Hair follicular keratinocyte (primary cell): Measurements from ENCODE around the gene SLC31A1. TPM values are rescaled to one million over a fixed set of nuclear protein-coding genes. Genes with fewer than 3 reads are reported as not detected.

Experiments used
- total RNA-seq: library from RNA; depleted of rRNA; stranded (reverse); fragments of >200 nt; gene quantifications from 2 replicates; pipeline ENCODE4 v1.2.3, GENCODE V29; 2015

The SLC31A1 gene
- total RNA-seq = 16.1 and 20.4 TPM in 2 replicates

DNA sequence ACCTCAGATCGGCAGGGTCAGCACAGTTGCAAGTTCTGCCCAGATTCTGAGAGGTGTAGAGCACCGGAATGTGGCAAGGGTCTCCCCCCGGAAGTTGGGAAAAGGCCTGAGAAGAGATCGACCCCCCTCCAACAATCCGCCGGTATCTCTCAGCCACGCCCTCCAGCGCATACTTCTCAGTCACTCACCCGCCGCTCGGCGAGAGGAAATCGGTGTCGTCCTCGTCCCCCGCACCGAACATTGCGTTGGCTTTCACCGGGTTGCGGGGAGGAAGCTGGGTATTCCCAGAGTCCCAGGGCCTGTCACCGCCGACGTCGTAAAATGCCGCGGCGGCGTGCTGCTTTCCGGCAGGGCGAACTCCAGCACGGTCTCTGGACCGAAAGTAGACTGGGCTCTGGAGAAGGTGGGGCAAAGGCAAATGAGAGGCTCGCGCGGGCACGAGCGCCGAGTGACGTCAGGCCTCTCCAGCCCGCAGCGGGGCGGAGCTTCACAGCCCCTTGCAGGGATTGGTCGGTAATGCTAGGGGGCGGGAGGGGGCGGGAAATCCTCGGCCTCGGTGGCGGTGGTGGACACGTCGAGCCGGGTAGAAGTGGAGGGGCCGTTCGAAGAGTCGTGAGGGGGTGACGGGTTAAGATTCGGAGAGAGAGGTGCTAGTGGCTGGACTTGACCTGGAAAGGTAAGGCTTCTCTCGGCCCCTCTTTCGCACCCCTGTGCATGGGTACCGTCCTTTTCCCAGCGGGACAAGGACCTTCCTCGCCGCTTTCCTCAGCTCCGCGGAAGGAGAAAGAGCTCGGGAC is at the start of gene SLC31A1, which contains the start of gene FKBP15:
Gene SLC31A1 (plus strand): TSS at position 542 of the 797 bp plus-strand sequence. CDS start 34,605 bp downstream, outside the sequence.
Gene FKBP15 (minus strand): TSS at position 275 of the 797 bp plus-strand sequence. CDS start 34 bp downstream, at position 241.

GRCh38 chr9:113275157-113276131 is 54.1 kb downstream of the SLC31A1 start, which contains the start of the genes CDC26 and PRPF4:
Gene CDC26 (minus strand): TSS chr9:113275572. CDS start chr9:113272507, 3,065 bp downstream.
Gene PRPF4 (plus strand): TSS chr9:113275658. CDS start chr9:113275744, 86 bp downstream.

GRCh38 chr9:113302792-113303418 is 81.6 kb downstream of the SLC31A1 start, which contains the start of gene RNF183:
Gene RNF183 (minus strand): TSS chr9:113303376. CDS start chr9:113298184, 5,192 bp downstream.

Other genes with a start within 250 kb of the SLC31A1 start
- gene ZNF883, start 209.4 kb upstream of the SLC31A1 start, total RNA-seq = 1.6 and 2.7 TPM in 2 replicates
- gene ZFP37, start 164.8 kb upstream of the SLC31A1 start, total RNA-seq = 0.80 and 2.3 TPM in 2 replicates
- gene SLC31A2, start 70.5 kb upstream of the SLC31A1 start, total RNA-seq = 49.6 and 74.3 TPM in 2 replicates
- 11.0 and 12.0 TPM in 2 replicates for gene FKBP15, start 267 bp upstream of the SLC31A1 start, total RNA-seq
- gene CDC26, start 54.0 kb downstream of the SLC31A1 start, total RNA-seq = 20.8 and 49.2 TPM in 2 replicates
- gene PRPF4, start 54.1 kb downstream of the SLC31A1 start, total RNA-seq = 26.9 and 38.5 TPM in 2 replicates
- not detected in 2 replicates for gene RNF183, start 81.8 kb downstream of the SLC31A1 start, total RNA-seq
- 0.27 and 0.86 TPM in 2 replicates for gene WDR31, start 118.7 kb downstream of the SLC31A1 start, total RNA-seq
- not detected in 2 replicates for gene BSPRY, start 128.0 kb downstream of the SLC31A1 start, total RNA-seq
- 15.6 and 21.6 TPM in 2 replicates for gene HDHD3, start 155.4 kb downstream of the SLC31A1 start, total RNA-seq
- gene ALAD, start 179.7 kb downstream of the SLC31A1 start, total RNA-seq = 3.0 and 4.6 TPM in 2 replicates
- gene POLE3, start 189.1 kb downstream of the SLC31A1 start, total RNA-seq = 41.5 and 70.5 TPM in 2 replicates
- 0.08 and 0.87 TPM in 2 replicates for gene C9orf43, start 189.2 kb downstream of the SLC31A1 start, total RNA-seq
- 36.2 and 42.6 TPM in 2 replicates for gene RGS3, start 242.2 kb downstream of the SLC31A1 start, total RNA-seq